ENCODE results near the gene DUSP3. TPM values are rescaled to one million over a fixed set of nuclear protein-coding genes. Genes with fewer than 3 reads are reported as not detected.

The DUSP3 gene
- total and polyA plus RNA-seq, 2 of the 13 experiments (the other 11 are each of a cell fraction or from before 2014, with no cell fraction given) = 60.0 to 71.5 TPM

- TF ChIP-seq ZNF10 (CRISPR knock-in tag; IDR thresholded peaks at IDR 0.05; ENCODE audit: borderline replicate concordance, low read depth) = no peak
- peak; percentile 76 for TF ChIP-seq JARID2 (CRISPR knock-in tag; IDR thresholded peaks at IDR 0.05; ENCODE audit: insufficient replicate concordance)
- no peak for TF ChIP-seq NFRKB (IDR thresholded peaks at IDR 0.05)
- TF ChIP-seq NFE2 (CRISPR knock-in tag; IDR thresholded peaks at IDR 0.05) = no peak
- TF ChIP-seq ZNF609 (CRISPR knock-in tag; IDR thresholded peaks at IDR 0.05; ENCODE audit: borderline replicate concordance) = no peak
- peak; percentile 74 for TF ChIP-seq ZNF407 (CRISPR knock-in tag; IDR thresholded peaks at IDR 0.05; ENCODE audit: not compliant biosample characterization)
- TF ChIP-seq ELF3 (CRISPR knock-in tag; IDR thresholded peaks at IDR 0.05) = no peak
- TF ChIP-seq SAP130 (CRISPR knock-in tag; IDR thresholded peaks at IDR 0.05; ENCODE audit: low read depth) = peak; percentile 77
- 0 out of 2 replicates have a peak, but pooled peaks have one; percentile 77 for TF ChIP-seq ZNF713 (CRISPR knock-in tag; IDR thresholded peaks at IDR 0.05)
- no peak for TF ChIP-seq ZNF251 (CRISPR knock-in tag; IDR thresholded peaks at IDR 0.05)
- no peak for TF ChIP-seq PBX3 (CRISPR knock-in tag; IDR thresholded peaks at IDR 0.05; ENCODE audit: borderline replicate concordance)
- 0 out of 2 replicates have a peak, but pooled peaks have one; percentile 25 for TF ChIP-seq MTA3 (CRISPR knock-in tag; IDR thresholded peaks at IDR 0.05)
- TF ChIP-seq CHD2 (IDR thresholded peaks at IDR 0.05; ENCODE audit: low read depth, low read length) = peak; percentile 90
- no peak for TF ChIP-seq MAFG (CRISPR knock-in tag; IDR thresholded peaks at IDR 0.05)
- TF ChIP-seq CENPX (CRISPR knock-in tag; IDR thresholded peaks at IDR 0.05) = no peak
These were observed at the start of gene DUSP3 (continued) for GRCh38 chr17:43778337-43779144.
